Measurements from ENCODE around the gene FAM25C.
"Not testable (repeated sequence)": the region's sequence is repeated elsewhere in the genome, so short reads cannot be mapped to it uniquely, and the experiment has no call there.

The FAM25C gene

DNA sequence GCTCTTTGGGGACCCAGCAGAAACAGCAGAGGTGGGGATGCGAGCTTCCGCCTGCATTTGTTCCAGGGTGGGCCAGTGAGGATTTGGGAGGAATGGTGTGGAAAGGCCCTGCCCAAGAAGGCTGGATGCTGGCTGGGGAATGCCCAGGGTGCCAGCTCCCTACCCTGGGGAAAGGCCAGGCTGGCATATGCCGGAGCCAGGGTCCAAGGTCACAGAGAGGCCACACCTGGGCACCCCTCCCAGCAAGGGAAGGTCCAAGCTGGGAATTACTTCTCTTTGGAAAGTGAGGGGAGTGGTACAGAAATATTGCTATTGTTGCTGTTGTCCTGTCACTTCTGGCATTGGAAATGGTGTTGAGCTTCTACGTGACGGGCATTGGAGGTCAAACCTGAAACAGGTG lies 28.0 kb downstream of the FAM25C start:
- H3K4me3 Mint-ChIP-seq; H3K27me3 Mint-ChIP-seq (ENCODE audit: low read depth, poor library complexity); DNase-seq; H3K27ac Mint-ChIP-seq; H3K36me3 Mint-ChIP-seq (ENCODE audit: low read depth); H3K4me1 Mint-ChIP-seq; H3K9me3 Mint-ChIP-seq: not testable (repeated sequence)

- H3K36me3 Mint-ChIP-seq (ENCODE audit: low read depth); H3K4me1 Mint-ChIP-seq; H3K9me3 Mint-ChIP-seq; H3K4me3 Mint-ChIP-seq; DNase-seq; H3K27ac Mint-ChIP-seq; H3K27me3 Mint-ChIP-seq (ENCODE audit: low read depth, poor library complexity): not testable (repeated sequence)
Measured at GRCh38 chr10:47970047-47970446, 29.5 kb downstream of the FAM25C start.

DNA sequence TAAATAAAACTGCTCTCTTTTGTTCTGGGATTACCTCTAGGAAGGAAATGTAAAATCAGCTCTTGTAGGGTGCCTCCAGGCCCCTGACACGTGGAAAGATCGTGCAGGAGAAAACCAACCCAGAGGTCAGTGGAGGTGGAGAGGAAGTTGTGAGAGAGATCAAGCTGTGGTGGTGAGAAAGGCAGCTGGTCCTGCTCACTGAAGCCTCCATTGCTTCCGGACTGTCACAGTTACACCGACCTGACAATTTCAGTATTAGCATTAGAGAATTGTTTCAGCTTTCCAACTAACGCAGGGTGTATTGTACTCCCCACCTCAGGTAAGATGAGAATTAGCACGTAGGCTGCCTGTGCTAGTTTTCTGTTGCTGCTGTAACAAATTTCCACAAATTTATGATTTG lies 30.6 kb downstream of the FAM25C start:
- not testable (repeated sequence) for H3K4me1 Mint-ChIP-seq; H3K27ac Mint-ChIP-seq; H3K4me3 Mint-ChIP-seq; H3K27me3 Mint-ChIP-seq (ENCODE audit: low read depth, poor library complexity); H3K9me3 Mint-ChIP-seq; H3K36me3 Mint-ChIP-seq (ENCODE audit: low read depth); DNase-seq

- H3K4me3 Mint-ChIP-seq, H3K9me3 Mint-ChIP-seq: not testable (repeated sequence)
Measured at GRCh38 chr10:47964280-47965063, 35.1 kb downstream of the FAM25C start.

DNA sequence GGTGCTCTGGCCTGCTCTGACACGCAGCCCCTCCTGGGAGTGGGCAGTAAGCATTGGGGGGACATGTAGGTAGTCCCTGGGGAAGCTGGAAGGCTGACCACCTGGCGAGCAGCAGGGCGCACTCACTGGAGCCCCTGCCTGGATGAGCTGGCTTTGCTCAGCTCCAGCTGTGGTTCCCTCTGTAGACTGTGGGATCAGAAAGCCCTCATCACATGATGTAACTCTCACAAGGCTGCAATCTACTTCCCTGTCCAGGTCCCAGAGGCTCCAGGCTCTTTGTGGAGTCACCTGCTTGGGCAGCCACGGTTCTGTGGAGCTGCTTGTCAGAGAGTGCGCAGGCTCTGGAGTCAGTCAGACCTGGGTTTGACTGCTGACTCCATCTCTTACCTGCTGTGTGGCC lies 36.8 kb downstream of the FAM25C start:
- H3K27ac Mint-ChIP-seq; H3K27me3 Mint-ChIP-seq (ENCODE audit: low read depth, poor library complexity); H3K4me1 Mint-ChIP-seq; H3K36me3 Mint-ChIP-seq (ENCODE audit: low read depth); DNase-seq; H3K9me3 Mint-ChIP-seq; H3K4me3 Mint-ChIP-seq: not testable (repeated sequence)

More at GRCh38 chr10:47964280-47965063, 35.1 kb downstream of the FAM25C start:
- H3K36me3 Mint-ChIP-seq (ENCODE audit: low read depth); H3K27ac Mint-ChIP-seq; H3K27me3 Mint-ChIP-seq (ENCODE audit: low read depth, poor library complexity); H3K4me1 Mint-ChIP-seq; DNase-seq: not testable (repeated sequence)

DNA sequence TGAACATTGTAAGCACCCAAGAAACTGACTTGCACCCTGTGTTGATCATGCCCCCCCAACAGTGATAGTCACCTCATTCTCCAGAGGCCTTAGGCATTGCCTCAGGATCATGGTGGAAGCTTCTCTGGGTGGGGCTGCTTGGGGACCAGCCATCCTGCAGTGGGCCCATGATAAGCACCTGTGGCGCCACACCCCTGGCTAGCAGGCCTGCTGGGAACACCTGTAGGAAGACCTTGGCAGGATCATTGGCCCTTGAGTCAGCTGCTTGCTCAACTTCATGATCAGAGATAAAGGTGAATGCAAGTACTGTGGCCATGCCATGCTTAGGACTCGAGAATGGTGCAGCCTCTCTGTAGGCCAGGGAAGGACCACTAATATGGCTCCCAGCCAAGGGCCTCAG lies 38.9 kb downstream of the FAM25C start:
- H3K4me1 Mint-ChIP-seq, result not testable (repeated sequence)

GRCh38 chr10:47959677-47960076 lies 39.9 kb downstream of the FAM25C start:
- H3K36me3 Mint-ChIP-seq (ENCODE audit: low read depth); DNase-seq; H3K27ac Mint-ChIP-seq; H3K9me3 Mint-ChIP-seq; H3K27me3 Mint-ChIP-seq (ENCODE audit: low read depth, poor library complexity); H3K4me1 Mint-ChIP-seq; H3K4me3 Mint-ChIP-seq: not testable (repeated sequence)

More for the DNA sequence above, 38.9 kb downstream of the FAM25C start:
- H3K4me3 Mint-ChIP-seq; H3K27ac Mint-ChIP-seq; H3K36me3 Mint-ChIP-seq (ENCODE audit: low read depth); DNase-seq; H3K27me3 Mint-ChIP-seq (ENCODE audit: low read depth, poor library complexity); H3K9me3 Mint-ChIP-seq: not testable (repeated sequence)

GRCh38 chr10:47957158-47957557 lies 42.4 kb downstream of the FAM25C start:
- H3K9me3 Mint-ChIP-seq; H3K27ac Mint-ChIP-seq; H3K4me1 Mint-ChIP-seq; H3K4me3 Mint-ChIP-seq; H3K36me3 Mint-ChIP-seq (ENCODE audit: low read depth); H3K27me3 Mint-ChIP-seq (ENCODE audit: low read depth, poor library complexity); DNase-seq: not testable (repeated sequence)

GRCh38 chr10:47947424-47947823 lies 52.2 kb downstream of the FAM25C start:
- not testable (repeated sequence) for H3K4me3 Mint-ChIP-seq; H3K27ac Mint-ChIP-seq; H3K4me1 Mint-ChIP-seq; H3K27me3 Mint-ChIP-seq (ENCODE audit: low read depth, poor library complexity); H3K36me3 Mint-ChIP-seq (ENCODE audit: low read depth); DNase-seq
- peaks cover 10% of the 10 kb centered on the region for H3K9me3 Mint-ChIP-seq

Measured in nephron progenitor cell (in vitro differentiated cells).